B cell (primary cell): ENCODE results near the gene HABP2. TPM values are rescaled to one million over a fixed set of nuclear protein-coding genes. Genes with fewer than 3 reads are reported as not detected.
A peak's percentile ranks its signal among the peaks of the same experiment; 100 is the strongest.

Experiments
- ATAC-seq: fragments of 200-7000 bp; cut with Tn5 transposase; one replicate; pipeline ENCODE4 v1.10.0; 2021; ENCODE audit warnings: low read depth, mild to moderate bottlenecking, moderate number of reproducible peaks, moderate library complexity
- CTCF ChIA-PET: fragments of 350-600 bp; sonication (Branson Sonifier 250); formaldehyde crosslinking; loops from one replicate; lab custom pipeline; 2021; ENCODE audit warnings: antibody characterized with exemption, inconsistent platforms; lab: Charles Lee
- POLR2A ChIA-PET: fragments of 350-600 bp; sonication (Branson Sonifier 250); formaldehyde crosslinking; loops from one replicate; lab custom pipeline; 2021; ENCODE audit warnings: antibody characterized with exemption; lab: Charles Lee
- DNase-seq: peaks from one replicate; pipeline ENCODE4 v3.0.0; 2013
- H2AFZ ChIP-seq: 2 replicates; pipeline ENCODE4 v1.6.1; 2012; ENCODE audit warnings: mild to moderate bottlenecking, low read depth, low read length; ENCODE audit not compliant: insufficient read depth, poor library complexity, severe bottlenecking
- H3K27ac ChIP-seq, 2 donors: 1 replicate in 1 of 2; 2 replicates in 1 of 2; pipeline ENCODE4 v1.5.1; 2012 to 2013; ENCODE audit warnings: low read length in 2 of 2, mild to moderate bottlenecking in 2 of 2, moderate library complexity in 1 of 2
- H3K27me3 ChIP-seq, 4 experiments: fragments of 200-600 bp in 1 of 4; sonication (generic) in 1 of 4; replicated peaks in 1 of 4; 1 replicate in 2 of 4; 2 replicates in 2 of 4; pipeline versions ENCODE4 v1.6.1 to v1.7.0; 2013 to 2016; ENCODE audit warnings: low read length in 3 of 4, mild to moderate bottlenecking in 2 of 4, mixed read lengths in 1 of 4, moderate library complexity in 1 of 4; ENCODE audit not compliant: insufficient read depth in 4 of 4, control insufficient read depth in 3 of 4; ENCODE audit errors: control extremely low read depth in 1 of 4
- H3K36me3 ChIP-seq, 2 experiments: replicated peaks in 1 of 2; 1 replicate in 1 of 2; 2 replicates in 1 of 2; pipeline versions ENCODE4 v1.6.1 to v1.7.1; 2013; ENCODE audit warnings: low read length in 1 of 2; ENCODE audit not compliant: insufficient read depth in 2 of 2, control insufficient read depth in 1 of 2; ENCODE audit errors: control extremely low read depth in 1 of 2, extremely low read depth in 1 of 2
- H3K4me1 ChIP-seq, 2 donors: fragments of 200-600 bp in 1 of 2; sonication (generic) in 1 of 2; 1 replicate in 1 of 2; 2 replicates in 1 of 2; pipeline versions ENCODE4 v1.5.1 to v1.6.1; 2013 to 2017; ENCODE audit warnings: low read length in 2 of 2; ENCODE audit not compliant: control insufficient read depth in 2 of 2, insufficient read depth in 2 of 2
- H3K4me2 ChIP-seq: replicated peaks from 2 replicates; pipeline ENCODE3; 2012; ENCODE audit warnings: mild to moderate bottlenecking, low read depth, low read length; ENCODE audit not compliant: poor library complexity, severe bottlenecking
- H3K4me3 ChIP-seq, 5 experiments: fragments of 200-600 bp in 1 of 5; sonication (generic) in 1 of 5; 1 replicate in 3 of 5; 2 replicates in 2 of 5; pipeline versions ENCODE4 v1.5.1 to v1.7.0; 2011 to 2016; ENCODE audit warnings: low read length in 4 of 5, mild to moderate bottlenecking in 4 of 5, low read depth in 2 of 5, control low read depth in 1 of 5, moderate library complexity in 1 of 5; ENCODE audit not compliant: insufficient read depth in 1 of 5; ENCODE audit errors: control extremely low read depth in 1 of 5, extremely low read depth in 1 of 5
- H3K79me2 ChIP-seq: fragments of 200-600 bp; sonication (generic); one replicate; pipeline ENCODE4 v1.6.0; 2016; ENCODE audit warnings: low read length; ENCODE audit not compliant: control insufficient read depth, insufficient read depth
- H3K9ac ChIP-seq: fragments of 200-600 bp; sonication (generic); 2 replicates; pipeline ENCODE4 v1.6.1; 2017; ENCODE audit warnings: mild to moderate bottlenecking, low read length, moderate library complexity
- H3K9me3 ChIP-seq, 3 donors: one replicate each; pipeline versions ENCODE4 v1.6.1 to v1.7.1; 2013; ENCODE audit warnings: low read length in 2 of 3; ENCODE audit not compliant: control insufficient read depth in 2 of 3, insufficient read depth in 1 of 3; ENCODE audit errors: control extremely low read depth in 1 of 3
- H4K20me1 ChIP-seq: 2 replicates; pipeline ENCODE4 v1.6.0; 2012; ENCODE audit warnings: mild to moderate bottlenecking, low read length; ENCODE audit not compliant: insufficient read depth, control insufficient read depth, poor library complexity, severe bottlenecking
- H3K27ac Mint-ChIP-seq: one replicate; pipeline ENCODE4 v1.8.0; 2021; ENCODE audit warnings: mixed read lengths
- H3K27me3 Mint-ChIP-seq: one replicate; pipeline ENCODE4 v1.8.0; 2021; ENCODE audit warnings: mixed read lengths
- H3K4me1 Mint-ChIP-seq: one replicate; pipeline ENCODE4 v1.8.0; 2021; ENCODE audit warnings: mixed read lengths
- H3K4me3 Mint-ChIP-seq: one replicate; pipeline ENCODE4 v1.8.0; 2021; ENCODE audit warnings: mixed read lengths
- H3K9me3 Mint-ChIP-seq: one replicate; pipeline ENCODE4 v1.8.0; 2022; ENCODE audit warnings: mixed read lengths; ENCODE audit not compliant: insufficient read depth
- CTCF ChIP-seq: fragments of 200-600 bp; IDR thresholded peaks from one replicate; pipeline ENCODE4 v1.8.0; 2022; ENCODE audit warnings: antibody characterized with exemption, mild to moderate bottlenecking
- EZH2 ChIP-seq: IDR thresholded peaks from 2 replicates; pipeline ENCODE4 v1.6.1; 2012; ENCODE audit warnings: borderline replicate concordance, low read depth, mild to moderate bottlenecking, moderate library complexity, low read length; ENCODE audit not compliant: insufficient read depth, poor library complexity, severe bottlenecking
- WGBS: methylation state at CpG from one replicate; pipeline ENCODE4 v1.1.5; 2013; ENCODE audit warnings: missing lambda C conversion rate; ENCODE audit not compliant: insufficient coverage; 5-methylcytosine and 5-hydroxymethylcytosine counted together
- intact Hi-C: fragments of 100-400 bp; cut with micrococcal nuclease; formaldehyde crosslinking; loops from one replicate; pipeline ENCODE4 v1.10.0; 2022
- polyA plus RNA-seq: library from polyadenylated mRNA; depleted of rRNA; stranded (reverse); fragments of >200 nt; gene quantifications from 2 replicates; pipeline ENCODE4 v1.2.3, GENCODE V29; 2012
- total RNA-seq, 2 donors: library from RNA; stranded (reverse); fragments of 120-200 nt in 1 of 2; gene quantifications; 1 replicate in 1 of 2; 2 replicates in 1 of 2; pipeline versions ENCODE4 v1.2.3 to v1.2.4, GENCODE V29; 2013 to 2022

HABP2 gene
- total and polyA plus RNA-seq, 2 donors (not counting 1 experiment from before 2014, with no cell fraction given), result not detected

- H3K36me3 ChIP-seq, result no peaks in the 10 kb centered on the region
- no peak overlapping the region for H3K4me2 ChIP-seq
- WGBS, result 68% methylated on average over 8 of the region's 8 CpGs
- DNase-seq (peak; percentile 5), ATAC-seq (no peak)
- H3K9ac ChIP-seq, result no peak overlapping the region
- no peaks in the 10 kb centered on the region for H3K9me3 ChIP-seq
- H3K4me1 ChIP-seq, result no peaks in the 10 kb centered on the region
- ChIA-PET CTCF (no interaction called here), POLR2A (no interaction called here)
- H2AFZ ChIP-seq, result no peak overlapping the region
- no peaks in the 10 kb centered on the region for H3K4me1 Mint-ChIP-seq
- no peak overlapping the region for H3K27ac Mint-ChIP-seq
- H3K27me3 Mint-ChIP-seq, result peaks cover 12% of the 10 kb centered on the region
- H3K79me2 ChIP-seq, result no peaks in the 10 kb centered on the region
- no peaks in the 10 kb centered on the region for H3K27me3 ChIP-seq
- H3K27ac ChIP-seq, result no peak overlapping the region
- no peak for TF ChIP-seq EZH2
- TF ChIP-seq CTCF, result peak; percentile 56
- no peak overlapping the region for H3K4me3 ChIP-seq
- H3K9me3 Mint-ChIP-seq, result no peaks in the 10 kb centered on the region
- intact Hi-C loops, result no loop called here
- H3K4me3 Mint-ChIP-seq, result no peak overlapping the region
- no peaks in the 10 kb centered on the region for H4K20me1 ChIP-seq
Measured at GRCh38 chr10:113520690-113521474, 32.0 kb upstream of the HABP2 start.

DNA sequence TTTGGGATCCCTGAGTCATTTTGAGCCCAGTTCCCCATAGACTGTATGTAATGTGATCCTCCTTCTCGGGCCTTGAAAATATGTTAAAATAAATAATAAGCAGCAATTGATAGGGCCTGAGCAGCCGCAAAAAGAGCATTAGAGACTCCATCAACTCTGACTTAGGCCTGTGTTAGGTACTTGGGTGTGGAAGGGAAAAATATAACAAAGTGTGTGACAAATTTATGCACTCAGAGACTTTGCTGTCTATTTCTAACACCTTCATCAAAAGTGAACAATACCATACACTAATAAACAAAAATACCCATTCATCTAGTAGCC lies 31.4 kb upstream of the HABP2 start:
- no peak overlapping the region for H3K27ac Mint-ChIP-seq
- no peaks in the 10 kb centered on the region for H3K9me3 ChIP-seq
- H3K27ac ChIP-seq, result no peak overlapping the region
- H3K36me3 ChIP-seq, result no peaks in the 10 kb centered on the region
- H3K79me2 ChIP-seq, result no peaks in the 10 kb centered on the region
- ATAC-seq (no peak), DNase-seq (no peak)
- no peak for TF ChIP-seq CTCF
- no peak for TF ChIP-seq EZH2
- ChIA-PET CTCF (no interaction called here), POLR2A (no interaction called here)
- no peaks in the 10 kb centered on the region for H3K27me3 ChIP-seq
- H3K27me3 Mint-ChIP-seq, result peaks cover 12% of the 10 kb centered on the region
- H3K4me2 ChIP-seq, result no peak overlapping the region
- H3K4me3 ChIP-seq, result no peak overlapping the region
- no peaks in the 10 kb centered on the region for H3K4me1 Mint-ChIP-seq
- H3K9ac ChIP-seq, result no peak overlapping the region
- WGBS, result no CpG with 5 or more reads among the region's 2 CpGs
- H2AFZ ChIP-seq, result no peak overlapping the region
- intact Hi-C loops, result no loop called here
- no peaks in the 10 kb centered on the region for H4K20me1 ChIP-seq
- H3K4me1 ChIP-seq, result no peaks in the 10 kb centered on the region
- H3K9me3 Mint-ChIP-seq, result no peaks in the 10 kb centered on the region
- H3K4me3 Mint-ChIP-seq, result no peak overlapping the region
